Measurements from ENCODE around the gene NDUFC1.
"Not testable (repeated sequence)": the region's sequence is repeated elsewhere in the genome, so short reads cannot be mapped to it uniquely, and the experiment has no call there.

NDUFC1 gene

GRCh38 chr4:139297001-139297410 is 5.3 kb downstream of the NDUFC1 start:
- DNase-seq (ENCODE audit: low read depth): no peak

GRCh38 chr4:139295942-139296299 is 6.4 kb downstream of the NDUFC1 start:
- no peak for DNase-seq (ENCODE audit: low read depth)

GRCh38 chr4:139295206-139295941 is 6.9 kb downstream of the NDUFC1 start:
- peak; percentile 100 for DNase-seq (ENCODE audit: low read depth)

GRCh38 chr4:139286186-139286698 is 16.0 kb downstream of the NDUFC1 start:
- no peak for DNase-seq (ENCODE audit: low read depth)

- no peak for DNase-seq (ENCODE audit: low read depth)
Observed at GRCh38 chr4:139282721-139283075, 19.6 kb downstream of the NDUFC1 start.

GRCh38 chr4:139282065-139282720 is 20.1 kb downstream of the NDUFC1 start:
- DNase-seq (ENCODE audit: low read depth): no peak

- DNase-seq (ENCODE audit: low read depth): no peak
Observed at GRCh38 chr4:139279760-139280620, 22.3 kb downstream of the NDUFC1 start, which contains the start of gene MGARP. TSS of gene MGARP (minus strand) at chr4:139280225. CDS start at chr4:139280158, 67 bp downstream.

GRCh38 chr4:139278912-139279759 is 23.1 kb downstream of the NDUFC1 start:
- DNase-seq (ENCODE audit: low read depth): no peak

GRCh38 chr4:139278485-139278884 is 23.8 kb downstream of the NDUFC1 start:
- no peak for DNase-seq (ENCODE audit: low read depth)

GRCh38 chr4:139275281-139275735 is 27.0 kb downstream of the NDUFC1 start:
- no peak for DNase-seq (ENCODE audit: low read depth)

- no peak for DNase-seq (ENCODE audit: low read depth)
Observed at GRCh38 chr4:139274790-139275189, 27.5 kb downstream of the NDUFC1 start.

- no peak for DNase-seq (ENCODE audit: low read depth)
Observed at GRCh38 chr4:139273835-139274234, 28.4 kb downstream of the NDUFC1 start.

GRCh38 chr4:139267301-139267700 is 35.0 kb downstream of the NDUFC1 start:
- no peak for DNase-seq (ENCODE audit: low read depth)

GRCh38 chr4:139266583-139267257 is 35.6 kb downstream of the NDUFC1 start:
- peak; percentile 29 for DNase-seq (ENCODE audit: low read depth)

GRCh38 chr4:139266208-139266582 is 36.1 kb downstream of the NDUFC1 start:
- DNase-seq (ENCODE audit: low read depth): no peak

GRCh38 chr4:139265654-139266053 is 36.6 kb downstream of the NDUFC1 start:
- DNase-seq (ENCODE audit: low read depth): no peak

GRCh38 chr4:139256349-139256748 is 45.9 kb downstream of the NDUFC1 start:
- DNase-seq (ENCODE audit: low read depth): no peak

GRCh38 chr4:139255581-139255980 is 46.7 kb downstream of the NDUFC1 start:
- not testable (repeated sequence) for DNase-seq (ENCODE audit: low read depth)

GRCh38 chr4:139253713-139254112 is 48.6 kb downstream of the NDUFC1 start:
- no peak for DNase-seq (ENCODE audit: low read depth)

- no peak for DNase-seq (ENCODE audit: low read depth)
Observed at GRCh38 chr4:139253046-139253445, 49.2 kb downstream of the NDUFC1 start.

GRCh38 chr4:139247700-139248238 is 54.5 kb downstream of the NDUFC1 start:
- DNase-seq (ENCODE audit: low read depth): no peak
